Neural progenitor cell (in vitro differentiated cells): ENCODE measurements around the gene ARHGDIA. TPM values are rescaled to one million over a fixed set of nuclear protein-coding genes. Genes with fewer than 3 reads are reported as not detected.
A peak's percentile ranks its signal among the peaks of the same experiment; 100 is the strongest.

Experiments
- DNase-seq: peaks from one replicate; pipeline ENCODE4 v3.0.0-alpha.2; 2016; ENCODE audit warnings: low spot score
- H2AFZ ChIP-seq: fragments of 200-600 bp; sonication (generic); replicated peaks from 2 replicates; pipeline ENCODE4 v1.6.1; 2016; ENCODE audit warnings: antibody characterized with exemption
- H3F3A ChIP-seq: fragments of 200-600 bp; sonication (generic); 2 replicates; pipeline ENCODE4 v1.6.1; 2016; ENCODE audit warnings: antibody characterized with exemption, low read depth
- H3K27ac ChIP-seq: fragments of 200-600 bp; sonication (generic); 2 replicates; pipeline ENCODE4 v1.5.1; 2016; ENCODE audit warnings: mild to moderate bottlenecking
- H3K27me3 ChIP-seq: fragments of 200-600 bp; sonication (generic); 2 replicates; pipeline ENCODE4 v1.6.1; 2016; ENCODE audit warnings: mild to moderate bottlenecking, moderate library complexity
- H3K36me3 ChIP-seq: fragments of 200-600 bp; sonication (generic); 2 replicates; pipeline ENCODE4 v1.5.1; 2016
- H3K4me1 ChIP-seq: fragments of 200-600 bp; sonication (generic); 2 replicates; pipeline ENCODE4 v1.6.1; 2016; ENCODE audit warnings: mixed run types
- H3K4me2 ChIP-seq: fragments of 200-600 bp; sonication (generic); 2 replicates; pipeline ENCODE4 v1.6.1; 2016
- H3K4me3 ChIP-seq: fragments of 200-600 bp; sonication (generic); 2 replicates; pipeline ENCODE4 v1.5.1; 2016
- H3K79me2 ChIP-seq: fragments of 200-600 bp; sonication (generic); 2 replicates; pipeline ENCODE4 v1.6.1; 2016; ENCODE audit warnings: low read depth
- H3K9ac ChIP-seq: fragments of 200-600 bp; sonication (generic); 2 replicates; pipeline ENCODE4 v1.6.1; 2016
- H3K9me3 ChIP-seq: fragments of 200-600 bp; sonication (generic); 2 replicates; pipeline ENCODE4 v1.5.1; 2016; ENCODE audit warnings: low read depth
- H4K20me1 ChIP-seq: fragments of 200-600 bp; sonication (generic); 2 replicates; pipeline ENCODE4 v1.6.1; 2016; ENCODE audit warnings: low read depth
- H3K27ac Mint-ChIP-seq: 3 replicates; pipeline ENCODE4 v1.8.0; 2021; ENCODE audit warnings: mixed read lengths
- H3K27me3 Mint-ChIP-seq: 2 replicates; pipeline ENCODE4 v1.8.0; 2022; ENCODE audit warnings: low read depth, mild to moderate bottlenecking, inconsistent platforms, moderate library complexity, mixed read lengths; ENCODE audit not compliant: insufficient read depth
- H3K36me3 Mint-ChIP-seq: 3 replicates; pipeline ENCODE4 v1.8.0; 2021; ENCODE audit warnings: mixed read lengths
- H3K4me1 Mint-ChIP-seq: 3 replicates; pipeline ENCODE4 v1.8.0; 2021; ENCODE audit warnings: mixed read lengths
- H3K4me3 Mint-ChIP-seq: 3 replicates; pipeline ENCODE4 v1.8.0; 2021; ENCODE audit warnings: mild to moderate bottlenecking, moderate library complexity, mixed read lengths
- H3K9me3 Mint-ChIP-seq: 3 replicates; pipeline ENCODE4 v1.8.0; 2020; ENCODE audit warnings: mixed read lengths
- CTCF ChIP-seq: fragments of 200-600 bp; sonication (generic); IDR thresholded peaks from 2 replicates; pipeline ENCODE4 v1.5.1; 2017; ENCODE audit warnings: antibody characterized with exemption, mild to moderate bottlenecking
- EZH2 ChIP-seq: fragments of 200-600 bp; sonication (generic); IDR thresholded peaks from 2 replicates; pipeline ENCODE4 v1.6.1; 2017; ENCODE audit warnings: antibody characterized with exemption, mild to moderate bottlenecking, moderate library complexity
- EZH2phosphoT487 ChIP-seq: fragments of 200-600 bp; sonication (generic); IDR thresholded peaks from 2 replicates; pipeline ENCODE4 v1.6.1; 2017; ENCODE audit warnings: antibody characterized with exemption
- total RNA-seq: library from RNA; depleted of rRNA; stranded (reverse); fragments of >200 nt; gene quantifications from 2 replicates; pipeline ENCODE4 v1.2.3, GENCODE V29; 2015; ENCODE audit warnings: low replicate concordance

ARHGDIA gene
- total RNA-seq, 1 donor from 2014 or later, result 25.1 TPM

GRCh38 chr17:81903896-81904599, 32.9 kb upstream of the ARHGDIA start:
- Histone ChIP-seq H3K27ac (no peak overlapping the region), H3K4me1 (peaks cover 5% of the 10 kb centered on the region), H3K4me2 (no peak overlapping the region), H3K79me2 (no peaks in the 10 kb centered on the region), H4K20me1 (peaks cover 21% of the 10 kb centered on the region), H3K27me3 (peaks cover 33% of the 10 kb centered on the region), H2AFZ (no peak overlapping the region), H3K36me3 (no peaks in the 10 kb centered on the region), H3F3A (peaks cover 18% of the 10 kb centered on the region), H3K9ac (no peak overlapping the region), H3K4me3 (no peak overlapping the region), H3K9me3 (no peaks in the 10 kb centered on the region)
- TF ChIP-seq EZH2 (no peak), EZH2phosphoT487 (no peak), CTCF (no peak)
- peaks cover 19% of the 10 kb centered on the region for H3K27me3 Mint-ChIP-seq
- no peaks in the 10 kb centered on the region for H3K9me3 Mint-ChIP-seq
- H3K4me1 Mint-ChIP-seq, result peaks cover 8% of the 10 kb centered on the region
- no peak overlapping the region for H3K27ac Mint-ChIP-seq
- DNase-seq, result no peak
- no peak overlapping the region for H3K4me3 Mint-ChIP-seq
- peaks cover 10% of the 10 kb centered on the region for H3K36me3 Mint-ChIP-seq

GRCh38 chr17:81903415-81903831, 32.3 kb upstream of the ARHGDIA start:
- no peaks in the 10 kb centered on the region for H3K9me3 Mint-ChIP-seq
- no peak overlapping the region for H3K4me2 ChIP-seq
- no peaks in the 10 kb centered on the region for H3K79me2 ChIP-seq
- no peak overlapping the region for H3K27ac Mint-ChIP-seq
- peaks cover 18% of the 10 kb centered on the region for H3K27me3 Mint-ChIP-seq
- peaks cover 5% of the 10 kb centered on the region for H3K4me1 ChIP-seq
- H3K36me3 Mint-ChIP-seq, result peaks cover 11% of the 10 kb centered on the region
- H3F3A ChIP-seq, result peaks cover 18% of the 10 kb centered on the region
- H3K27ac ChIP-seq, result no peak overlapping the region
- no peak overlapping the region for H2AFZ ChIP-seq
- H4K20me1 ChIP-seq, result peaks cover 27% of the 10 kb centered on the region
- H3K27me3 ChIP-seq, result peaks cover 33% of the 10 kb centered on the region
- no peak overlapping the region for H3K4me3 ChIP-seq
- DNase-seq, result no peak
- no peak overlapping the region for H3K9ac ChIP-seq
- no peak for TF ChIP-seq CTCF
- no peak for TF ChIP-seq EZH2
- no peak for TF ChIP-seq EZH2phosphoT487
- H3K4me1 Mint-ChIP-seq, result peaks cover 8% of the 10 kb centered on the region
- no peaks in the 10 kb centered on the region for H3K9me3 ChIP-seq
- H3K36me3 ChIP-seq, result no peaks in the 10 kb centered on the region
- no peak overlapping the region for H3K4me3 Mint-ChIP-seq

- TF ChIP-seq EZH2phosphoT487, result peak; percentile 12
- no peak for TF ChIP-seq CTCF
- TF ChIP-seq EZH2, result peak; percentile 73
- no peaks in the 10 kb centered on the region for H3K9me3 Mint-ChIP-seq
- H3K27ac Mint-ChIP-seq, result no peak overlapping the region
- peaks cover 5% of the 10 kb centered on the region for H3K4me1 ChIP-seq
- peaks cover 13% of the 10 kb centered on the region for H3K36me3 Mint-ChIP-seq
- peak overlapping the region; percentile 43 for H3K4me3 ChIP-seq
- H3K4me1 Mint-ChIP-seq, result peaks cover 8% of the 10 kb centered on the region
- DNase-seq, result peak; percentile 43
- H3K4me3 Mint-ChIP-seq, result no peak overlapping the region
- H3K27me3 ChIP-seq, result peaks cover 33% of the 10 kb centered on the region
- H3K36me3 ChIP-seq, result no peaks in the 10 kb centered on the region
- H3K9me3 ChIP-seq, result no peaks in the 10 kb centered on the region
- no peak overlapping the region for H2AFZ ChIP-seq
- peaks cover 18% of the 10 kb centered on the region for H3F3A ChIP-seq
- H3K9ac ChIP-seq, result no peak overlapping the region
- no peaks in the 10 kb centered on the region for H3K79me2 ChIP-seq
- H3K4me2 ChIP-seq, result peak overlapping the region; percentile 88
- H4K20me1 ChIP-seq, result peaks cover 31% of the 10 kb centered on the region
- H3K27me3 Mint-ChIP-seq, result peaks cover 16% of the 10 kb centered on the region
- H3K27ac ChIP-seq, result no peak overlapping the region
These were observed 31.7 kb upstream of the ARHGDIA start for GRCh38 chr17:81902653-81903414.
